GM21390 (cell line): ENCODE data around the gene VPS35L.
"Not testable (repeated sequence)": the region's sequence is repeated elsewhere in the genome, so short reads cannot be mapped to it uniquely, and the experiment has no call there.

Experiments used
- ATAC-seq: cut with Tn5 transposase; IDR thresholded peaks from one replicate; pipeline ENCODE4 v1.9.1; 2021; ENCODE audit not compliant: unreplicated experiment

Gene VPS35L

GRCh38 chr16:19644877-19645276 lies 89.4 kb downstream of the VPS35L start:
- no peak for ATAC-seq

GRCh38 chr16:19645557-19645981 lies 90.1 kb downstream of the VPS35L start:
- no peak for ATAC-seq

GRCh38 chr16:19649980-19650379 lies 94.5 kb downstream of the VPS35L start:
- ATAC-seq = no peak

GRCh38 chr16:19654147-19654546 lies 98.6 kb downstream of the VPS35L start:
- ATAC-seq = no peak

GRCh38 chr16:19655242-19655777 lies 99.8 kb downstream of the VPS35L start:
- no peak for ATAC-seq

- no peak for ATAC-seq
These were observed 102.3 kb downstream of the VPS35L start for GRCh38 chr16:19657831-19658230.

GRCh38 chr16:19659554-19659953 lies 104.1 kb downstream of the VPS35L start:
- no peak for ATAC-seq

- no peak for ATAC-seq
These were observed 104.9 kb downstream of the VPS35L start for GRCh38 chr16:19660432-19660831.

- no peak for ATAC-seq
These were observed 106.8 kb downstream of the VPS35L start for GRCh38 chr16:19662351-19662750.

GRCh38 chr16:19664166-19664565 lies 108.7 kb downstream of the VPS35L start:
- ATAC-seq = no peak

GRCh38 chr16:19665313-19665712 lies 109.8 kb downstream of the VPS35L start:
- ATAC-seq = not testable (repeated sequence)

GRCh38 chr16:19666477-19666876 lies 111.0 kb downstream of the VPS35L start:
- ATAC-seq = no peak

GRCh38 chr16:19672378-19672777 lies 116.9 kb downstream of the VPS35L start:
- no peak for ATAC-seq

- ATAC-seq = no peak
These were observed 119.0 kb downstream of the VPS35L start for GRCh38 chr16:19674485-19674884.

GRCh38 chr16:19677402-19677801 lies 121.9 kb downstream of the VPS35L start:
- no peak for ATAC-seq

GRCh38 chr16:19678804-19679203 lies 123.3 kb downstream of the VPS35L start:
- ATAC-seq = no peak

GRCh38 chr16:19679281-19679680 lies 123.8 kb downstream of the VPS35L start:
- ATAC-seq = not testable (repeated sequence)

GRCh38 chr16:19680881-19681340 lies 125.4 kb downstream of the VPS35L start:
- ATAC-seq = no peak

GRCh38 chr16:19681637-19682036 lies 126.1 kb downstream of the VPS35L start:
- no peak for ATAC-seq

GRCh38 chr16:19683453-19684236 lies 128.1 kb downstream of the VPS35L start:
- no peak for ATAC-seq

GRCh38 chr16:19685176-19685575 lies 129.7 kb downstream of the VPS35L start:
- no peak for ATAC-seq

- ATAC-seq = no peak
These were observed 131.8 kb downstream of the VPS35L start for GRCh38 chr16:19687279-19687678.
